SK-N-SH (cell line): Measurements from ENCODE around the gene STS.

Experiments used
- CTCF ChIP-seq: fragments of 200-600 bp; sonication (generic); IDR thresholded peaks from 2 replicates; pipeline ENCODE4 v1.6.1; 2017; ENCODE audit warnings: antibody characterized with exemption, mild to moderate bottlenecking, moderate library complexity
- GABPA ChIP-seq: IDR thresholded peaks from 2 replicates; pipeline ENCODE4 v1.4.0; 2012; ENCODE audit warnings: low read depth, mild to moderate bottlenecking
- MXI1 ChIP-seq: IDR thresholded peaks from 2 replicates; pipeline ENCODE4 v1.6.1; 2012; ENCODE audit warnings: mild to moderate bottlenecking, low read depth, low read length, improper control_type of control experiment
- POLR2AphosphoS5 ChIP-seq: IDR thresholded peaks from 2 replicates; pipeline ENCODE4 v1.6.1; 2012; ENCODE audit warnings: low read depth, low read length
- USF1 ChIP-seq: IDR thresholded peaks from 2 replicates; pipeline ENCODE4 v1.4.0; 2012; ENCODE audit warnings: low read depth, borderline replicate concordance

- no peak for TF ChIP-seq GABPA
- TF ChIP-seq CTCF = no peak
- no peak for TF ChIP-seq MXI1
- TF ChIP-seq POLR2AphosphoS5 = no peak
- TF ChIP-seq USF1 = no peak
Measured at GRCh38 chrX:7116081-7116480, 31.4 kb upstream of the STS start.
